HEK293 (cell line): Measurements from ENCODE around the gene RAB23.

Experiments
- CTCF ChIA-PET: fragments of 350-600 bp; formaldehyde crosslinking; extraction: SDS; loops from one replicate; lab custom pipeline; 2021; ENCODE audit warnings: antibody characterized with exemption; lab: Yijun Ruan, JAX
- POLR2A ChIA-PET: fragments of 300-600 bp; formaldehyde crosslinking; extraction: SDS; loops from one replicate; lab custom pipeline; 2020; ENCODE audit warnings: antibody characterized with exemption, inconsistent platforms; lab: Yijun Ruan, JAX
- H3K27ac ChIP-seq: fragments of 200-500 bp; sonication (Bioruptor generic); 2 replicates; pipeline ENCODE4 v1.5.1; 2014; ENCODE audit warnings: low read depth, low read length, control low read depth, inconsistent platforms; ENCODE audit errors: extremely low read depth
- H3K36me3 ChIP-seq, 2 experiments: fragments of 200-500 bp in 1 of 2; sonication (Bioruptor generic) in 1 of 2; 1 replicate in 1 of 2; 2 replicates in 1 of 2; pipeline ENCODE4 v1.5.1; 2014 to 2017; ENCODE audit warnings: inconsistent platforms in 2 of 2, low read length in 2 of 2; ENCODE audit not compliant: control insufficient read depth in 2 of 2, insufficient read depth in 1 of 2
- H3K4me1 ChIP-seq: fragments of 200-500 bp; sonication (Bioruptor generic); 2 replicates; pipeline ENCODE4 v1.5.1; 2014; ENCODE audit warnings: mild to moderate bottlenecking, low read length, inconsistent platforms; ENCODE audit not compliant: control insufficient read depth, insufficient read depth
- H3K4me3 ChIP-seq: 2 replicates; pipeline ENCODE4 v1.5.1; 2011; ENCODE audit warnings: low read depth, mild to moderate bottlenecking, control low read depth, low read length, moderate library complexity
- H3K9me3 ChIP-seq: fragments of 200-500 bp; sonication (Bioruptor generic); 2 replicates; pipeline ENCODE4 v1.5.1; 2014; ENCODE audit warnings: low read depth, low read length, inconsistent platforms; ENCODE audit not compliant: control insufficient read depth, insufficient read depth
- GFI1B ChIP-seq: fragments of 450-650 bp; formaldehyde crosslinking; IDR thresholded peaks from 2 replicates; pipeline ENCODE4 v1.5.1; 2016; ENCODE audit warnings: missing biosample characterization, missing genetic modification characterization
- IKZF3 ChIP-seq: fragments of 450-650 bp; IDR thresholded peaks from 2 replicates; pipeline ENCODE4 v1.5.0; 2018; ENCODE audit warnings: missing biosample characterization, mild to moderate bottlenecking, missing genetic modification characterization, moderate library complexity
- KLF10 ChIP-seq: fragments of 450-650 bp; IDR thresholded peaks from 2 replicates; pipeline ENCODE4 v1.5.1; 2018; ENCODE audit warnings: missing biosample characterization, mild to moderate bottlenecking, missing genetic modification characterization
- KLF8 ChIP-seq: fragments of 450-650 bp; formaldehyde crosslinking; IDR thresholded peaks from 2 replicates; pipeline ENCODE4 v1.5.1; 2016; ENCODE audit warnings: missing biosample characterization, missing genetic modification characterization
- SP2 ChIP-seq: fragments of 450-650 bp; formaldehyde crosslinking; IDR thresholded peaks from 2 replicates; pipeline ENCODE4 v1.5.1; 2016; ENCODE audit warnings: missing biosample characterization, missing genetic modification characterization
- SP3 ChIP-seq: fragments of 450-650 bp; formaldehyde crosslinking; IDR thresholded peaks from 2 replicates; pipeline ENCODE4 v1.5.1; 2016; ENCODE audit warnings: missing biosample characterization, missing genetic modification characterization
- SP7 ChIP-seq: fragments of 450-650 bp; formaldehyde crosslinking; IDR thresholded peaks from 2 replicates; pipeline ENCODE4 v1.5.1; 2016; ENCODE audit warnings: missing biosample characterization, missing genetic modification characterization
- ZBTB17 ChIP-seq: fragments of 450-650 bp; formaldehyde crosslinking; IDR thresholded peaks from 2 replicates; pipeline ENCODE4 v1.5.1; 2016; ENCODE audit warnings: missing biosample characterization, missing genetic modification characterization
- ZBTB21 ChIP-seq: fragments of 450-650 bp; formaldehyde crosslinking; IDR thresholded peaks from 2 replicates; pipeline ENCODE4 v1.5.1; 2017; ENCODE audit warnings: missing biosample characterization, missing genetic modification characterization
- ZBTB7A ChIP-seq: fragments of 450-650 bp; formaldehyde crosslinking; IDR thresholded peaks from 2 replicates; pipeline ENCODE4 v1.5.1; 2016; ENCODE audit warnings: low read depth, missing biosample characterization, missing genetic modification characterization
- ZNF174 ChIP-seq: fragments of 450-650 bp; formaldehyde crosslinking; IDR thresholded peaks from 2 replicates; pipeline ENCODE4 v1.5.0; 2017; ENCODE audit warnings: missing biosample characterization, mild to moderate bottlenecking, missing genetic modification characterization
- ZNF24 ChIP-seq: fragments of 450-650 bp; formaldehyde crosslinking; IDR thresholded peaks from 2 replicates; pipeline ENCODE4 v1.5.1; 2016; ENCODE audit warnings: missing biosample characterization, missing genetic modification characterization
- ZNF324 ChIP-seq: fragments of 450-650 bp; formaldehyde crosslinking; IDR thresholded peaks from 2 replicates; pipeline ENCODE4 v1.5.1; 2016; ENCODE audit warnings: missing biosample characterization, missing genetic modification characterization
- ZNF560 ChIP-seq: fragments of 450-650 bp; formaldehyde crosslinking; IDR thresholded peaks from 2 replicates; pipeline ENCODE4 v1.5.1; 2017; ENCODE audit warnings: missing biosample characterization, missing genetic modification characterization, borderline replicate concordance
- ZNF660 ChIP-seq: fragments of 450-650 bp; IDR thresholded peaks from 2 replicates; pipeline ENCODE4 v1.5.1; 2018; ENCODE audit warnings: missing biosample characterization, mild to moderate bottlenecking, missing genetic modification characterization
- ZNF76 ChIP-seq: fragments of 450-650 bp; formaldehyde crosslinking; IDR thresholded peaks from 2 replicates; pipeline ENCODE4; 2016; ENCODE audit warnings: low read depth, missing biosample characterization, missing genetic modification characterization, borderline replicate concordance
- TF ChIP-seq, protein P1 (sequence below): fragments of 450-650 bp; formaldehyde crosslinking; IDR thresholded peaks from 2 replicates; pipeline ENCODE4 v1.5.1; 2016; ENCODE audit warnings: missing biosample characterization, missing genetic modification characterization
- TF ChIP-seq, protein P2 (sequence below): fragments of 450-650 bp; formaldehyde crosslinking; IDR thresholded peaks from 2 replicates; pipeline ENCODE4 v1.5.1; 2016; ENCODE audit warnings: missing biosample characterization, missing genetic modification characterization, low read depth
- TF ChIP-seq, protein P3 (sequence below): fragments of 450-650 bp; formaldehyde crosslinking; IDR thresholded peaks from 2 replicates; pipeline ENCODE4 v1.5.1; 2017; ENCODE audit warnings: missing biosample characterization, missing genetic modification characterization
- TF ChIP-seq, protein P4 (sequence below): fragments of 450-650 bp; formaldehyde crosslinking; IDR thresholded peaks from 2 replicates; pipeline ENCODE4 v1.5.1; 2017; ENCODE audit warnings: missing biosample characterization, mild to moderate bottlenecking, missing genetic modification characterization, moderate library complexity
- TF ChIP-seq, protein P5 (sequence below): fragments of 450-650 bp; formaldehyde crosslinking; IDR thresholded peaks from 2 replicates; pipeline ENCODE4 v1.5.1; 2016; ENCODE audit warnings: missing biosample characterization, missing genetic modification characterization
- TF ChIP-seq, protein P6 (sequence below): fragments of 450-650 bp; formaldehyde crosslinking; IDR thresholded peaks from 2 replicates; pipeline ENCODE4 v1.5.1; 2016; ENCODE audit warnings: missing biosample characterization, missing genetic modification characterization
- TF ChIP-seq, protein P7 (sequence below): fragments of 450-650 bp; formaldehyde crosslinking; IDR thresholded peaks from 2 replicates; pipeline ENCODE4 v1.5.1; 2016; ENCODE audit warnings: missing biosample characterization, missing genetic modification characterization
- TF ChIP-seq, protein P8 (sequence below): fragments of 450-650 bp; formaldehyde crosslinking; IDR thresholded peaks from 2 replicates; pipeline ENCODE4 v1.5.1; 2017; ENCODE audit warnings: missing biosample characterization, missing genetic modification characterization

The RAB23 gene

DNA sequence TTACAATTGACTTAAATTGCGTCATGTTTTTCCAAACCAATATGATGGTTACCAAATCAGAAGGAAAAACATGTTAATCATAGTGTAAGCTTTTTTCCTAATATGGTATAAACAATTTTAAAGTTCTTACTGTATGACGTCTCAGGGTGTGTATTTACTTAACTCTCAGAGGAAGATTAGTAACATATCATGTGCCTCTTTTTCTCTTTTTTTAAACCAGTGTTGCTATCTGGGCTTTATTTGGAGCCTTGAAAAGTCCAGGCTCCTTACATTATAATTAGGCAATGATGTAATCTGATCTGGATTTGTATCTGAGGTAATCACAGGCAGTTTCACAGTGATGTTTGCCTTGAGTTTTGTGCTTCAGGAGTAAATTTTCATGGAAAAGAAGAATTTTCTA, 20.4 kb upstream of the RAB23 start:
- ChIA-PET CTCF (interaction anchor here (0.5 to 1.5 kb wide), 3 partner anchors 288 to 338 kb away, joined by 3 read pairs; partner anchors contain the start of gene BEND6), POLR2A (no interaction called here)
- Histone ChIP-seq H3K4me3 (no peak overlapping the region), H3K27ac (no peak overlapping the region), H3K36me3 (no peaks in the 10 kb centered on the region), H3K9me3 (no peaks in the 10 kb centered on the region), H3K4me1 (peaks cover 6% of the 10 kb centered on the region; the same call in 1 of the 2 replicates)
- TF ChIP-seq, protein P1, sequence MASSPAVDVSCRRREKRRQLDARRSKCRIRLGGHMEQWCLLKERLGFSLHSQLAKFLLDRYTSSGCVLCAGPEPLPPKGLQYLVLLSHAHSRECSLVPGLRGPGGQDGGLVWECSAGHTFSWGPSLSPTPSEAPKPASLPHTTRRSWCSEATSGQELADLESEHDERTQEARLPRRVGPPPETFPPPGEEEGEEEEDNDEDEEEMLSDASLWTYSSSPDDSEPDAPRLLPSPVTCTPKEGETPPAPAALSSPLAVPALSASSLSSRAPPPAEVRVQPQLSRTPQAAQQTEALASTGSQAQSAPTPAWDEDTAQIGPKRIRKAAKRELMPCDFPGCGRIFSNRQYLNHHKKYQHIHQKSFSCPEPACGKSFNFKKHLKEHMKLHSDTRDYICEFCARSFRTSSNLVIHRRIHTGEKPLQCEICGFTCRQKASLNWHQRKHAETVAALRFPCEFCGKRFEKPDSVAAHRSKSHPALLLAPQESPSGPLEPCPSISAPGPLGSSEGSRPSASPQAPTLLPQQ, result peak; percentile 69; the same call in 1 of the 2 replicates
- TF ChIP-seq ZBTB7A (tag by site-specific recombination) (no peak), IKZF3 (no peak; the same call in 1 of the 2 replicates), SP7 (tag by site-specific recombination) (peak; percentile 95), ZBTB17 (peak; percentile 73), ZNF660 (tag by site-specific recombination) (0 out of 2 replicates have a peak, but pooled peaks have one; percentile 56), ZNF560 (tag by site-specific recombination) (no peak), ZNF174 (tag by site-specific recombination) (no peak), KLF8 (peak; percentile 65; the same call in 1 of the 2 replicates), KLF10 (0 out of 2 replicates have a peak, but pooled peaks have one; percentile 44), ZNF324 (tag by site-specific recombination) (peak; percentile 51), ZBTB21 (tag by site-specific recombination) (peak; percentile 82), SP3 (tag by site-specific recombination) (no peak; the same call in 1 of the 2 replicates), ZNF76 (tag by site-specific recombination) (no peak; the same call in 1 of the 2 replicates), SP2 (tag by site-specific recombination) (no peak), ZNF24 (tag by site-specific recombination) (peak; percentile 63; the same call in 1 of the 2 replicates), GFI1B (tag by site-specific recombination) (peak; percentile 58; the same call in 1 of the 2 replicates)
- TF ChIP-seq, protein P2, sequence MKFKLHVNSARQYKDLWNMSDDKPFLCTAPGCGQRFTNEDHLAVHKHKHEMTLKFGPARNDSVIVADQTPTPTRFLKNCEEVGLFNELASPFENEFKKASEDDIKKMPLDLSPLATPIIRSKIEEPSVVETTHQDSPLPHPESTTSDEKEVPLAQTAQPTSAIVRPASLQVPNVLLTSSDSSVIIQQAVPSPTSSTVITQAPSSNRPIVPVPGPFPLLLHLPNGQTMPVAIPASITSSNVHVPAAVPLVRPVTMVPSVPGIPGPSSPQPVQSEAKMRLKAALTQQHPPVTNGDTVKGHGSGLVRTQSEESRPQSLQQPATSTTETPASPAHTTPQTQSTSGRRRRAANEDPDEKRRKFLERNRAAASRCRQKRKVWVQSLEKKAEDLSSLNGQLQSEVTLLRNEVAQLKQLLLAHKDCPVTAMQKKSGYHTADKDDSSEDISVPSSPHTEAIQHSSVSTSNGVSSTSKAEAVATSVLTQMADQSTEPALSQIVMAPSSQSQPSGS (tag by site-specific recombination), result peak; percentile 92
- TF ChIP-seq, protein P3, sequence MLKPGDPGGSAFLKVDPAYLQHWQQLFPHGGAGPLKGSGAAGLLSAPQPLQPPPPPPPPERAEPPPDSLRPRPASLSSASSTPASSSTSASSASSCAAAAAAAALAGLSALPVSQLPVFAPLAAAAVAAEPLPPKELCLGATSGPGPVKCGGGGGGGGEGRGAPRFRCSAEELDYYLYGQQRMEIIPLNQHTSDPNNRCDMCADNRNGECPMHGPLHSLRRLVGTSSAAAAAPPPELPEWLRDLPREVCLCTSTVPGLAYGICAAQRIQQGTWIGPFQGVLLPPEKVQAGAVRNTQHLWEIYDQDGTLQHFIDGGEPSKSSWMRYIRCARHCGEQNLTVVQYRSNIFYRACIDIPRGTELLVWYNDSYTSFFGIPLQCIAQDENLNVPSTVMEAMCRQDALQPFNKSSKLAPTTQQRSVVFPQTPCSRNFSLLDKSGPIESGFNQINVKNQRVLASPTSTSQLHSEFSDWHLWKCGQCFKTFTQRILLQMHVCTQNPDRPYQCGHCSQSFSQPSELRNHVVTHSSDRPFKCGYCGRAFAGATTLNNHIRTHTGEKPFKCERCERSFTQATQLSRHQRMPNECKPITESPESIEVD, result peak; percentile 99
- TF ChIP-seq, protein P4, sequence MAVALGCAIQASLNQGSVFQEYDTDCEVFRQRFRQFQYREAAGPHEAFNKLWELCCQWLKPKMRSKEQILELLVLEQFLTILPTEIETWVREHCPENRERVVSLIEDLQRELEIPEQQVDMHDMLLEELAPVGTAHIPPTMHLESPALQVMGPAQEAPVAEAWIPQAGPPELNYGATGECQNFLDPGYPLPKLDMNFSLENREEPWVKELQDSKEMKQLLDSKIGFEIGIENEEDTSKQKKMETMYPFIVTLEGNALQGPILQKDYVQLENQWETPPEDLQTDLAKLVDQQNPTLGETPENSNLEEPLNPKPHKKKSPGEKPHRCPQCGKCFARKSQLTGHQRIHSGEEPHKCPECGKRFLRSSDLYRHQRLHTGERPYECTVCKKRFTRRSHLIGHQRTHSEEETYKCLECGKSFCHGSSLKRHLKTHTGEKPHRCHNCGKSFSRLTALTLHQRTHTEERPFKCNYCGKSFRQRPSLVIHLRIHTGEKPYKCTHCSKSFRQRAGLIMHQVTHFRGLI, result peak; percentile 52; the same call in 1 of the 2 replicates
- TF ChIP-seq, protein P5, sequence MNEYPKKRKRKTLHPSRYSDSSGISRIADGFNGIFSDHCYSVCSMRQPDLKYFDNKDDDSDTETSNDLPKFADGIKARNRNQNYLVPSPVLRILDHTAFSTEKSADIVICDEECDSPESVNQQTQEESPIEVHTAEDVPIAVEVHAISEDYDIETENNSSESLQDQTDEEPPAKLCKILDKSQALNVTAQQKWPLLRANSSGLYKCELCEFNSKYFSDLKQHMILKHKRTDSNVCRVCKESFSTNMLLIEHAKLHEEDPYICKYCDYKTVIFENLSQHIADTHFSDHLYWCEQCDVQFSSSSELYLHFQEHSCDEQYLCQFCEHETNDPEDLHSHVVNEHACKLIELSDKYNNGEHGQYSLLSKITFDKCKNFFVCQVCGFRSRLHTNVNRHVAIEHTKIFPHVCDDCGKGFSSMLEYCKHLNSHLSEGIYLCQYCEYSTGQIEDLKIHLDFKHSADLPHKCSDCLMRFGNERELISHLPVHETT (tag by site-specific recombination), result peak; percentile 29; the same call in 1 of the 2 replicates
- TF ChIP-seq, protein P6, sequence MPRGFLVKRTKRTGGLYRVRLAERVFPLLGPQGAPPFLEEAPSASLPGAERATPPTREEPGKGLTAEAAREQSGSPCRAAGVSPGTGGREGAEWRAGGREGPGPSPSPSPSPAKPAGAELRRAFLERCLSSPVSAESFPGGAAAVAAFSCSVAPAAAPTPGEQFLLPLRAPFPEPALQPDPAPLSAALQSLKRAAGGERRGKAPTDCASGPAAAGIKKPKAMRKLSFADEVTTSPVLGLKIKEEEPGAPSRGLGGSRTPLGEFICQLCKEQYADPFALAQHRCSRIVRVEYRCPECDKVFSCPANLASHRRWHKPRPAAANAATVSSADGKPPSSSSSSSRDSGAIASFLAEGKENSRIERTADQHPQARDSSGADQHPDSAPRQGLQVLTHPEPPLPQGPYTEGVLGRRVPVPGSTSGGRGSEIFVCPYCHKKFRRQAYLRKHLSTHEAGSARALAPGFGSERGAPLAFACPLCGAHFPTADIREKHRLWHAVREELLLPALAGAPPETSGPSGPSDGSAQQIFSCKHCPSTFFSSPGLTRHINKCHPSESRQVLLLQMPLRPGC (tag by site-specific recombination), result peak; percentile 65; the same call in 1 of the 2 replicates
- TF ChIP-seq, protein P7, sequence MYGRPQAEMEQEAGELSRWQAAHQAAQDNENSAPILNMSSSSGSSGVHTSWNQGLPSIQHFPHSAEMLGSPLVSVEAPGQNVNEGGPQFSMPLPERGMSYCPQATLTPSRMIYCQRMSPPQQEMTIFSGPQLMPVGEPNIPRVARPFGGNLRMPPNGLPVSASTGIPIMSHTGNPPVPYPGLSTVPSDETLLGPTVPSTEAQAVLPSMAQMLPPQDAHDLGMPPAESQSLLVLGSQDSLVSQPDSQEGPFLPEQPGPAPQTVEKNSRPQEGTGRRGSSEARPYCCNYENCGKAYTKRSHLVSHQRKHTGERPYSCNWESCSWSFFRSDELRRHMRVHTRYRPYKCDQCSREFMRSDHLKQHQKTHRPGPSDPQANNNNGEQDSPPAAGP (tag by site-specific recombination), result 0 out of 2 replicates have a peak, but pooled peaks have one; percentile 28
- TF ChIP-seq, protein P8, sequence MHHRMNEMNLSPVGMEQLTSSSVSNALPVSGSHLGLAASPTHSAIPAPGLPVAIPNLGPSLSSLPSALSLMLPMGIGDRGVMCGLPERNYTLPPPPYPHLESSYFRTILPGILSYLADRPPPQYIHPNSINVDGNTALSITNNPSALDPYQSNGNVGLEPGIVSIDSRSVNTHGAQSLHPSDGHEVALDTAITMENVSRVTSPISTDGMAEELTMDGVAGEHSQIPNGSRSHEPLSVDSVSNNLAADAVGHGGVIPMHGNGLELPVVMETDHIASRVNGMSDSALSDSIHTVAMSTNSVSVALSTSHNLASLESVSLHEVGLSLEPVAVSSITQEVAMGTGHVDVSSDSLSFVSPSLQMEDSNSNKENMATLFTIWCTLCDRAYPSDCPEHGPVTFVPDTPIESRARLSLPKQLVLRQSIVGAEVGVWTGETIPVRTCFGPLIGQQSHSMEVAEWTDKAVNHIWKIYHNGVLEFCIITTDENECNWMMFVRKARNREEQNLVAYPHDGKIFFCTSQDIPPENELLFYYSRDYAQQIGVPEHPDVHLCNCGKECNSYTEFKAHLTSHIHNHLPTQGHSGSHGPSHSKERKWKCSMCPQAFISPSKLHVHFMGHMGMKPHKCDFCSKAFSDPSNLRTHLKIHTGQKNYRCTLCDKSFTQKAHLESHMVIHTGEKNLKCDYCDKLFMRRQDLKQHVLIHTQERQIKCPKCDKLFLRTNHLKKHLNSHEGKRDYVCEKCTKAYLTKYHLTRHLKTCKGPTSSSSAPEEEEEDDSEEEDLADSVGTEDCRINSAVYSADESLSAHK, result peak; percentile 42
